HEK293 (cell line): ENCODE data around the gene SDC1.

ENCODE experiments used
- BCL11A ChIP-seq: fragments of 450-650 bp; formaldehyde crosslinking; IDR thresholded peaks from 2 replicates; pipeline ENCODE4 v1.5.1; 2016; ENCODE audit warnings: low read depth, missing biosample characterization, missing genetic modification characterization
- GFI1B ChIP-seq: fragments of 450-650 bp; formaldehyde crosslinking; IDR thresholded peaks from 2 replicates; pipeline ENCODE4 v1.5.1; 2016; ENCODE audit warnings: missing biosample characterization, missing genetic modification characterization
- GLI2 ChIP-seq: fragments of 450-650 bp; formaldehyde crosslinking; IDR thresholded peaks from 2 replicates; pipeline ENCODE4; 2017; ENCODE audit warnings: missing biosample characterization, missing genetic modification characterization, low read depth, borderline replicate concordance
- INSM2 ChIP-seq: fragments of 450-650 bp; formaldehyde crosslinking; IDR thresholded peaks from 2 replicates; pipeline ENCODE4 v1.5.1; 2016; ENCODE audit warnings: missing biosample characterization, missing genetic modification characterization
- KLF16 ChIP-seq: fragments of 450-650 bp; formaldehyde crosslinking; IDR thresholded peaks from 2 replicates; pipeline ENCODE4 v1.5.1; 2017; ENCODE audit warnings: missing biosample characterization, missing genetic modification characterization
- KLF7 ChIP-seq: fragments of 450-650 bp; formaldehyde crosslinking; IDR thresholded peaks from 2 replicates; pipeline ENCODE4 v1.5.1; 2016; ENCODE audit warnings: missing biosample characterization, missing genetic modification characterization, borderline replicate concordance
- MEIS1 ChIP-seq: sonication (generic); formaldehyde crosslinking; IDR thresholded peaks from 2 replicates; pipeline ENCODE4 v1.8.1; 2022; ENCODE audit warnings: missing genetic modification reagents, mild to moderate bottlenecking, borderline replicate concordance
- PRDM1 ChIP-seq: fragments of 450-650 bp; formaldehyde crosslinking; IDR thresholded peaks from 2 replicates; pipeline ENCODE4; 2016; ENCODE audit warnings: missing biosample characterization, missing genetic modification characterization
- SCRT1 ChIP-seq: fragments of 450-650 bp; formaldehyde crosslinking; IDR thresholded peaks from 2 replicates; pipeline ENCODE4 v1.5.1; 2016; ENCODE audit warnings: missing biosample characterization, missing genetic modification characterization, borderline replicate concordance
- SP2 ChIP-seq: fragments of 450-650 bp; formaldehyde crosslinking; IDR thresholded peaks from 2 replicates; pipeline ENCODE4 v1.5.1; 2016; ENCODE audit warnings: missing biosample characterization, missing genetic modification characterization
- ZBTB1 ChIP-seq: fragments of 450-650 bp; formaldehyde crosslinking; IDR thresholded peaks from 2 replicates; pipeline ENCODE4 v1.5.1; 2016; ENCODE audit warnings: missing biosample characterization, missing genetic modification characterization
- ZBTB48 ChIP-seq: fragments of 450-650 bp; formaldehyde crosslinking; IDR thresholded peaks from 2 replicates; pipeline ENCODE4 v1.5.1; 2016; ENCODE audit warnings: missing biosample characterization, missing genetic modification characterization
- ZBTB8A ChIP-seq: fragments of 450-650 bp; formaldehyde crosslinking; IDR thresholded peaks from 2 replicates; pipeline ENCODE4 v1.5.1; 2016; ENCODE audit warnings: missing biosample characterization, missing genetic modification characterization
- ZNF112 ChIP-seq: fragments of 450-650 bp; formaldehyde crosslinking; IDR thresholded peaks from 2 replicates; pipeline ENCODE4 v1.5.0; 2017; ENCODE audit warnings: missing biosample characterization, missing genetic modification characterization
- ZNF16 ChIP-seq: fragments of 450-650 bp; formaldehyde crosslinking; IDR thresholded peaks from 2 replicates; pipeline ENCODE4 v1.5.1; 2016; ENCODE audit warnings: low read depth, missing biosample characterization, missing genetic modification characterization
- ZNF174 ChIP-seq: fragments of 450-650 bp; formaldehyde crosslinking; IDR thresholded peaks from 2 replicates; pipeline ENCODE4 v1.5.0; 2017; ENCODE audit warnings: missing biosample characterization, mild to moderate bottlenecking, missing genetic modification characterization
- ZNF19 ChIP-seq: fragments of 450-650 bp; formaldehyde crosslinking; IDR thresholded peaks from 2 replicates; pipeline ENCODE4; 2016; ENCODE audit warnings: missing biosample characterization, missing genetic modification characterization, low read depth
- ZNF202 ChIP-seq: fragments of 450-650 bp; formaldehyde crosslinking; IDR thresholded peaks from 2 replicates; pipeline ENCODE4 v1.5.1; 2016; ENCODE audit warnings: missing biosample characterization, missing genetic modification characterization, borderline replicate concordance
- ZNF248 ChIP-seq: fragments of 450-650 bp; formaldehyde crosslinking; IDR thresholded peaks from 2 replicates; pipeline ENCODE4 v1.5.1; 2017; ENCODE audit warnings: missing biosample characterization, missing genetic modification characterization
- ZNF274 ChIP-seq, 2 experiments: fragments of 200-500 bp in 1 of 2; fragments of 450-650 bp in 1 of 2; sonication (Bioruptor generic) in 1 of 2; formaldehyde crosslinking in 1 of 2; IDR thresholded peaks; 2 replicates each; pipeline versions ENCODE4 v1.5.1 to v1.6.1; 2014 to 2016; ENCODE audit warnings: borderline replicate concordance in 1 of 2, inconsistent platforms in 1 of 2, low read length in 1 of 2, missing biosample characterization in 1 of 2, missing genetic modification characterization in 1 of 2
- ZNF335 ChIP-seq: fragments of 450-650 bp; formaldehyde crosslinking; conservative IDR thresholded peaks from 2 replicates; pipeline ENCODE4 v1.5.1; 2016; ENCODE audit warnings: missing biosample characterization, missing genetic modification characterization
- ZNF341 ChIP-seq: fragments of 450-650 bp; formaldehyde crosslinking; IDR thresholded peaks from 2 replicates; pipeline ENCODE4; 2016; ENCODE audit warnings: low read depth, missing biosample characterization, missing genetic modification characterization
- ZNF354C ChIP-seq: fragments of 450-650 bp; formaldehyde crosslinking; IDR thresholded peaks from 2 replicates; pipeline ENCODE4 v1.5.1; 2016; ENCODE audit warnings: missing biosample characterization, missing genetic modification characterization, low read depth, borderline replicate concordance
- ZNF362 ChIP-seq: fragments of 450-650 bp; formaldehyde crosslinking; IDR thresholded peaks from 2 replicates; pipeline ENCODE4 v1.5.1; 2016; ENCODE audit warnings: missing biosample characterization, missing genetic modification characterization
- ZNF394 ChIP-seq: fragments of 450-650 bp; formaldehyde crosslinking; IDR thresholded peaks from 2 replicates; pipeline ENCODE4 v1.5.1; 2016; ENCODE audit warnings: missing biosample characterization, missing genetic modification characterization, mild to moderate bottlenecking, moderate library complexity, borderline replicate concordance
- ZNF398 ChIP-seq: fragments of 450-650 bp; formaldehyde crosslinking; IDR thresholded peaks from 2 replicates; pipeline ENCODE4 v1.5.1; 2017; ENCODE audit warnings: missing biosample characterization, missing genetic modification characterization
- ZNF404 ChIP-seq: fragments of 450-650 bp; formaldehyde crosslinking; IDR thresholded peaks from 2 replicates; pipeline ENCODE4 v1.5.1; 2017; ENCODE audit warnings: missing biosample characterization, missing genetic modification characterization
- ZNF416 ChIP-seq: fragments of 450-650 bp; formaldehyde crosslinking; IDR thresholded peaks from 2 replicates; pipeline ENCODE4 v1.5.1; 2016; ENCODE audit warnings: missing biosample characterization, missing genetic modification characterization
- ZNF514 ChIP-seq: fragments of 450-650 bp; formaldehyde crosslinking; IDR thresholded peaks from 2 replicates; pipeline ENCODE4 v1.5.1; 2016; ENCODE audit warnings: missing biosample characterization, missing genetic modification characterization
- ZNF530 ChIP-seq: fragments of 450-650 bp; formaldehyde crosslinking; IDR thresholded peaks from 2 replicates; pipeline ENCODE4 v1.5.1; 2016; ENCODE audit warnings: low read depth, missing biosample characterization, missing genetic modification characterization
- ZNF600 ChIP-seq: fragments of 450-650 bp; formaldehyde crosslinking; IDR thresholded peaks from 2 replicates; pipeline ENCODE4 v1.5.1; 2016; ENCODE audit warnings: missing biosample characterization, missing genetic modification characterization
- ZNF621 ChIP-seq: fragments of 450-650 bp; formaldehyde crosslinking; IDR thresholded peaks from 2 replicates; pipeline ENCODE4 v1.5.1; 2017; ENCODE audit warnings: missing biosample characterization, missing genetic modification characterization
- ZNF701 ChIP-seq: fragments of 450-650 bp; formaldehyde crosslinking; IDR thresholded peaks from 2 replicates; pipeline ENCODE4 v1.5.1; 2016; ENCODE audit warnings: missing biosample characterization, missing genetic modification characterization
- ZNF707 ChIP-seq: fragments of 450-650 bp; formaldehyde crosslinking; IDR thresholded peaks from 2 replicates; pipeline ENCODE4 v1.5.1; 2016; ENCODE audit warnings: missing biosample characterization, missing genetic modification characterization
- ZNF776 ChIP-seq: fragments of 450-650 bp; formaldehyde crosslinking; IDR thresholded peaks from 2 replicates; pipeline ENCODE4 v1.5.0; 2017; ENCODE audit warnings: missing biosample characterization, missing genetic modification characterization, borderline replicate concordance

Gene SDC1

GRCh38 chr2:20223407-20224163 is 1.3 kb downstream of the SDC1 start (continued):
- TF ChIP-seq ZNF398 (no peak), ZNF621 (tag by site-specific recombination) (no peak), ZNF335 (peak; percentile 44), ZNF174 (no peak), GFI1B (tag by site-specific recombination) (no peak), ZNF514 (tag by site-specific recombination) (no peak), GLI2 (tag by site-specific recombination) (no peak), ZNF112 (tag by site-specific recombination) (no peak), MEIS1 (no peak), ZNF354C (no peak), ZNF707 (tag by site-specific recombination) (no peak), ZNF394 (tag by site-specific recombination) (peak; percentile 27; the same call in 1 of the 2 replicates), ZNF274 (IDR thresholded peaks at IDR 0.05; ENCODE audit: low read length) (no peak), ZNF274 (tag by site-specific recombination; IDR thresholded peaks at IDR 0.05; ENCODE audit: borderline replicate concordance) (no peak), ZNF530 (tag by site-specific recombination) (no peak), BCL11A (tag by site-specific recombination) (no peak), ZNF16 (tag by site-specific recombination) (no peak), ZNF776 (no peak), ZNF600 (tag by site-specific recombination) (no peak), ZNF19 (tag by site-specific recombination) (no peak), ZBTB1 (tag by site-specific recombination) (no peak), SCRT1 (tag by site-specific recombination) (no peak), ZNF701 (no peak), ZNF202 (no peak), ZBTB8A (peak; percentile 93), INSM2 (tag by site-specific recombination) (0 out of 2 replicates have a peak, but pooled peaks have one; percentile 9), ZNF248 (tag by site-specific recombination) (no peak), PRDM1 (tag by site-specific recombination) (no peak), KLF7 (tag by site-specific recombination) (no peak), ZNF362 (tag by site-specific recombination) (no peak), SP2 (tag by site-specific recombination) (peak; percentile 61), ZNF341 (peak; percentile 94), KLF16 (tag by site-specific recombination) (no peak; the same call in none of the 2 replicates), ZNF404 (tag by site-specific recombination) (no peak), ZBTB48 (tag by site-specific recombination) (peak; percentile 35; the same call in 1 of the 2 replicates), ZNF416 (tag by site-specific recombination) (no peak)
